Panc1 (cell line): Measurements from ENCODE around the gene CXCL17. TPM values are rescaled to one million over a fixed set of nuclear protein-coding genes. Genes with fewer than 3 reads are reported as not detected.

Experiments used
- ATAC-seq: fragments of 200-7000 bp; cut with Tn5 transposase; 2 replicates; pipeline ENCODE4 v1.9.1; 2020; ENCODE audit warnings: mild to moderate bottlenecking, moderate library complexity
- BruUV-seq: library from RNA; stranded (reverse); fragments of 400-500 nt; replicated peaks from 2 replicates; lab custom pipeline; 2021; lab: Mats Ljungman, UMichigan
- CTCF ChIA-PET: fragments of 300-600 bp; sonication (Branson Sonifier 250); formaldehyde crosslinking; loops from one replicate; lab custom pipeline; 2022; ENCODE audit warnings: antibody characterized with exemption; lab: Charles Lee
- POLR2A ChIA-PET: fragments of 300-600 bp; sonication (Branson Sonifier 250); formaldehyde crosslinking; loops from one replicate; lab custom pipeline; 2022; ENCODE audit warnings: antibody characterized with exemption; lab: Charles Lee
- DNase-seq: peaks from one replicate; pipeline ENCODE4 v3.0.0-alpha.2; 2010; ENCODE audit warnings: low read depth, low spot score
- H3K27ac ChIP-seq: 2 replicates; pipeline ENCODE4 v1.5.1; 2011; ENCODE audit warnings: mild to moderate bottlenecking, low read length, inconsistent platforms
- H3K27me3 ChIP-seq: fragments of 200-500 bp; sonication (Bioruptor generic); 2 replicates; pipeline ENCODE4 v1.6.0; 2014; ENCODE audit warnings: low read length, inconsistent platforms; ENCODE audit not compliant: control insufficient read depth, insufficient read depth
- H3K36me3 ChIP-seq: fragments of 200-500 bp; sonication (Bioruptor generic); 2 replicates; pipeline ENCODE4 v1.5.1; 2014; ENCODE audit warnings: inconsistent platforms, mild to moderate bottlenecking, low read length, moderate library complexity; ENCODE audit not compliant: control insufficient read depth, insufficient read depth
- H3K4me1 ChIP-seq: 2 replicates; pipeline ENCODE4 v1.5.1; 2011; ENCODE audit warnings: inconsistent platforms, mild to moderate bottlenecking, low read length, moderate library complexity; ENCODE audit not compliant: control insufficient read depth, insufficient read depth
- H3K4me3 ChIP-seq, 2 experiments: 2 replicates each; pipeline ENCODE4 v1.5.1; 2011 to 2012; ENCODE audit warnings: low read depth in 2 of 2, low read length in 2 of 2, mild to moderate bottlenecking in 2 of 2, inconsistent platforms in 1 of 2, moderate library complexity in 1 of 2
- H3K9me3 ChIP-seq: fragments of 200-500 bp; sonication (Bioruptor generic); 2 replicates; pipeline ENCODE4 v1.5.1; 2014; ENCODE audit warnings: low read depth, mild to moderate bottlenecking, inconsistent platforms, low read length, moderate library complexity; ENCODE audit not compliant: control insufficient read depth, insufficient read depth
- CTCF ChIP-seq: fragments of 450-650 bp; IDR thresholded peaks from 2 replicates; pipeline ENCODE4 v1.5.1; 2017; ENCODE audit warnings: mild to moderate bottlenecking
- POLR2AphosphoS5 ChIP-seq: IDR thresholded peaks from 2 replicates; pipeline ENCODE4 v1.6.1; 2012; ENCODE audit warnings: mild to moderate bottlenecking, low read depth, low read length, moderate library complexity
- REST ChIP-seq, 2 experiments: IDR thresholded peaks; 2 replicates each; pipeline ENCODE4 v1.6.1; 2011 to 2012; ENCODE audit warnings: low read depth in 2 of 2, control low read depth in 1 of 2, low read length in 1 of 2, mild to moderate bottlenecking in 1 of 2, moderate library complexity in 1 of 2; ENCODE audit not compliant: insufficient read depth in 1 of 2
- SIN3A ChIP-seq: IDR thresholded peaks from 2 replicates; pipeline ENCODE4 v1.6.1; 2012; ENCODE audit warnings: low read depth, mild to moderate bottlenecking, low read length, moderate library complexity, borderline replicate concordance; ENCODE audit not compliant: insufficient read depth
- TCF7L2 ChIP-seq: IDR thresholded peaks from 2 replicates; pipeline ENCODE4 v1.6.1; 2011; ENCODE audit warnings: mild to moderate bottlenecking, low read depth, low read length, inconsistent platforms
- in situ Hi-C: cut with HindIII; loops from 2 replicates; pipeline ENCODE4 v1.10.0; 2016; ENCODE audit warnings: low sequenced_read_pairs, low pct_unique_long_range_greater_than_20kb
- intact Hi-C: fragments of 100-400 bp; cut with micrococcal nuclease; formaldehyde crosslinking; loops from one replicate; pipeline ENCODE4 v1.10.0; 2022; ENCODE audit not compliant: unreplicated experiment
- total RNA-seq: library from RNA; stranded (reverse); gene quantifications from one replicate; pipeline ENCODE4 v1.2.1, GENCODE V29; 2021; ENCODE audit not compliant: unreplicated experiment

CXCL17 gene
- total RNA-seq, 1 experiment from 2014 or later: not detected

DNA sequence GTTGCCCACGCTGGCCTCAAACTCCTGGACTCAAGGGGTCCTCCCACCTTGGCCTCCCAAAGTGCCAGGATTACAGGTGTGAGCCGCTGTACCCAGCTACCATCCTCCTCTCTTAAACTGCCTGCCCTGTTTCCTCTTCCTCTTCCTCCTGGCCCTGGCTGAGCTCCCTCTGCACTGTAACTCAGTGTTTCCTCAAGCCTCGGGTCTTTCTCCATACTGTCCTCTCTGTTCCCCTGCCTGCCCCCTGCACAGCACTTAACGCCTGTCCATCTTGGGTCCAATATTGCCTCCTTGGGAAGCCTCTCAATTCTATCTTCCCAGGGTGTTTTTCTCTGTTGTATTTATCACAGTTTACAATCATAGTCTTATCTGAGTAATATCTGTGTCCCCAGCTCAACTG lies 21.6 kb downstream of the CXCL17 start:
- ATAC-seq (no peak), DNase-seq (no peak)
- no peak overlapping the region for H3K27ac ChIP-seq
- POLR2A ChIA-PET: no interaction called here
- no TSS peak for BruUV-seq
- H3K4me3 ChIP-seq: no peak overlapping the region
- H3K9me3 ChIP-seq: no peaks in the 10 kb centered on the region
- CTCF ChIA-PET: interaction anchor here (0.7 to 1.0 kb wide), 2 partner anchors 18 to 1380 kb away, joined by 3 to 4 read pairs; no protein-coding TSS in a partner anchor
- TF ChIP-seq CTCF (no peak), REST (IDR thresholded peaks at IDR 0.05; ENCODE audit: insufficient read depth in 1 of 2, low read depth in 2 of 2, low read length in 1 of 2) (no peak), TCF7L2 (no peak), POLR2AphosphoS5 (no peak), SIN3A (no peak)
- intact Hi-C loops: no loop called here
- no peaks in the 10 kb centered on the region for H3K36me3 ChIP-seq
- H3K27me3 ChIP-seq: no peaks in the 10 kb centered on the region
- H3K4me1 ChIP-seq: no peaks in the 10 kb centered on the region; the same call in 1 of the 2 replicates
- in situ Hi-C loops: no loop called here

DNA sequence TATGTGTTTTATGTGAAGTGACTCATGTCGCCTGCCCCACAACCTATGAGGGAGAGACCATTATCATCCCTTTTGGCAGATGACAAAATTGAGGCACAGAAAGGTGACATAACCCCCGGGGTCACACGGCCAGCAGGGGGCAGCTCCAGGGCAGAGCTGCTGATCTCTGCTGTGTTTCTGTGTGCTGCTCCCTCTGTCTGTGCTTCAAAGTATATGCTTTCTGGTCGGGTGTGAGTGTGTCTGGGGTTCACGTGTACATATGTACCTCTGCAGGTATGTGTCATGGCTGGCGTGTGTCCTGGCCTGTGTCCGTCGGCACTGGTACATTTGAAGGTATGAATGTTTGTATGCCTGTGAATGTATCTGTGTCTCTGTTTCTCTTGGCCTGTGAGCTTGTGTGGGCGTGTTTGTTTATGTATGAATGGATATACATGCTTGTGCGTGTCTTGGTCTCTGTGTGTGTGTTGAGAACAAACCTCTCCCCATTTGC lies 22.6 kb downstream of the CXCL17 start:
- intact Hi-C loops: no loop called here
- in situ Hi-C loops: no loop called here
- CTCF ChIA-PET: interaction anchor here (0.6 to 1.5 kb wide), 2 partner anchors 21 to 33 kb away, joined by 4 to 8 read pairs; no protein-coding TSS in a partner anchor
- no peaks in the 10 kb centered on the region; the same call in 1 of the 2 replicates for H3K4me1 ChIP-seq
- DNase-seq (no peak), ATAC-seq (peak; percentile 77)
- no peak overlapping the region for H3K4me3 ChIP-seq
- H3K27ac ChIP-seq: no peak overlapping the region
- no peaks in the 10 kb centered on the region for H3K9me3 ChIP-seq
- POLR2A ChIA-PET: interaction anchor here (0.7 kb wide), 1 partner anchor 14 kb away, joined by 8 read pairs; no protein-coding TSS in a partner anchor
- H3K36me3 ChIP-seq: no peaks in the 10 kb centered on the region
- no TSS peak for BruUV-seq
- no peaks in the 10 kb centered on the region for H3K27me3 ChIP-seq
- TF ChIP-seq CTCF (peak; percentile 87), POLR2AphosphoS5 (no peak)
